IMR-90 (cell line): ENCODE results near the gene SPPL3. TPM values are rescaled to one million over a fixed set of nuclear protein-coding genes. Genes with fewer than 3 reads are reported as not detected.

Experiments
- ATAC-seq: fragments of 200-7000 bp; cut with Tn5 transposase; 2 replicates; pipeline ENCODE4 v1.9.1; 2020; ENCODE audit warnings: low read depth, mild to moderate bottlenecking, moderate library complexity
- BruUV-seq: library from RNA; stranded (reverse); fragments of 400-500 nt; replicated peaks from 2 replicates; lab custom pipeline; 2021; lab: Mats Ljungman, UMichigan
- CTCF ChIA-PET: fragments of 300-600 bp; formaldehyde crosslinking; extraction: SDS; loops from one replicate; lab custom pipeline; 2021; ENCODE audit warnings: antibody characterized with exemption; lab: Yijun Ruan, JAX
- POLR2A ChIA-PET: fragments of 300-600 bp; sonication (Branson Sonifier 250); formaldehyde crosslinking; loops from one replicate; lab custom pipeline; 2022; ENCODE audit warnings: antibody characterized with exemption; ENCODE audit not compliant: unreplicated experiment; lab: Charles Lee
- DNase-seq: peaks from one replicate; pipeline ENCODE4 v3.0.0; 2013
- H2AFZ ChIP-seq: replicated peaks from 2 replicates; pipeline ENCODE3; 2013; ENCODE audit warnings: low read length, mild to moderate bottlenecking; ENCODE audit not compliant: poor library complexity
- H2AK5ac ChIP-seq: 2 replicates; pipeline ENCODE4 v1.6.1; 2013; ENCODE audit warnings: low read depth, low read length, inconsistent platforms
- H2AK9ac ChIP-seq: replicated peaks from 2 replicates; pipeline ENCODE3; 2013; ENCODE audit warnings: mild to moderate bottlenecking, low read depth, low read length, moderate library complexity; ENCODE audit not compliant: poor library complexity
- H2BK120ac ChIP-seq: 2 replicates; pipeline ENCODE4 v1.6.1; 2013; ENCODE audit warnings: low read depth, low read length, inconsistent platforms
- H2BK15ac ChIP-seq: 3 replicates; pipeline ENCODE4 v1.6.1; 2013; ENCODE audit warnings: low read depth, low read length, inconsistent platforms
- H2BK20ac ChIP-seq: 2 replicates; pipeline ENCODE4 v1.6.1; 2013; ENCODE audit warnings: low read depth, mild to moderate bottlenecking, inconsistent platforms, low read length, moderate library complexity
- H2BK5ac ChIP-seq: 2 replicates; pipeline ENCODE4 v1.6.1; 2013; ENCODE audit warnings: mild to moderate bottlenecking, low read depth, low read length, inconsistent platforms; ENCODE audit not compliant: poor library complexity, severe bottlenecking
- H3K14ac ChIP-seq: replicated peaks from 2 replicates; pipeline ENCODE4 v1.6.1; 2013; ENCODE audit warnings: low read depth, low read length, inconsistent platforms
- H3K18ac ChIP-seq: 2 replicates; pipeline ENCODE4 v1.6.1; 2013; ENCODE audit warnings: low read depth, low read length, control low read depth
- H3K23ac ChIP-seq: 2 replicates; pipeline ENCODE4 v1.6.1; 2013; ENCODE audit warnings: low read depth, low read length, inconsistent platforms
- H3K27ac ChIP-seq: 2 replicates; pipeline ENCODE4 v1.5.1; 2013; ENCODE audit warnings: mild to moderate bottlenecking, control low read depth, low read length; ENCODE audit not compliant: insufficient read depth
- H3K27me3 ChIP-seq: 2 replicates; pipeline ENCODE4 v1.6.1; 2013; ENCODE audit warnings: low read length; ENCODE audit not compliant: control insufficient read depth, insufficient read depth
- H3K36me3 ChIP-seq: 2 replicates; pipeline ENCODE4 v1.6.1; 2013; ENCODE audit warnings: low read length, mixed read lengths; ENCODE audit not compliant: control insufficient read depth, insufficient read depth
- H3K4ac ChIP-seq: 2 replicates; pipeline ENCODE4 v1.6.1; 2013; ENCODE audit warnings: low read depth, low read length, inconsistent platforms
- H3K4me1 ChIP-seq: 2 replicates; pipeline ENCODE4 v1.6.1; 2013; ENCODE audit warnings: low read length, mixed read lengths; ENCODE audit not compliant: control insufficient read depth, insufficient read depth
- H3K4me2 ChIP-seq: 2 replicates; pipeline ENCODE4 v1.6.1; 2013; ENCODE audit warnings: low read depth, mild to moderate bottlenecking, control low read depth, low read length, moderate library complexity
- H3K4me3 ChIP-seq: 2 replicates; pipeline ENCODE4 v1.5.1; 2013; ENCODE audit warnings: low read depth, mild to moderate bottlenecking, control low read depth, low read length, moderate library complexity; ENCODE audit not compliant: insufficient read depth
- H3K56ac ChIP-seq: 2 replicates; pipeline ENCODE4 v1.6.1; 2013; ENCODE audit warnings: low read length, inconsistent platforms; ENCODE audit not compliant: insufficient read depth; ENCODE audit errors: extremely low read depth
- H3K79me1 ChIP-seq, 2 experiments: 2 replicates each; pipeline ENCODE4 v1.6.1; 2013; ENCODE audit warnings: low read length in 2 of 2, inconsistent platforms in 1 of 2, low read depth in 1 of 2
- H3K9ac ChIP-seq: 2 replicates; pipeline ENCODE4 v1.6.1; 2013; ENCODE audit warnings: low read depth, low read length, control low read depth
- H3K9me1 ChIP-seq: 2 replicates; pipeline ENCODE4 v1.6.1; 2013; ENCODE audit warnings: low read length, inconsistent platforms; ENCODE audit not compliant: insufficient read depth
- H3K9me3 ChIP-seq: 2 replicates; pipeline ENCODE4 v1.6.1; 2013; ENCODE audit warnings: low read length; ENCODE audit not compliant: control insufficient read depth, insufficient read depth
- H4K20me1 ChIP-seq: 2 replicates; pipeline ENCODE4 v1.6.1; 2013; ENCODE audit warnings: low read length, inconsistent platforms; ENCODE audit not compliant: insufficient read depth
- H4K5ac ChIP-seq: 2 replicates; pipeline ENCODE4 v1.6.1; 2013; ENCODE audit warnings: mild to moderate bottlenecking, low read depth, low read length, control low read depth
- H4K8ac ChIP-seq, 2 experiments: 2 replicates each; pipeline ENCODE4 v1.6.1; 2013; ENCODE audit warnings: low read depth in 2 of 2, low read length in 2 of 2, control low read depth in 1 of 2, inconsistent platforms in 1 of 2
- H4K91ac ChIP-seq: 2 replicates; pipeline ENCODE4 v1.6.1; 2013; ENCODE audit warnings: low read depth, low read length, inconsistent platforms; ENCODE audit not compliant: insufficient read depth
- CHD1 ChIP-seq: IDR thresholded peaks from 2 replicates; pipeline ENCODE4 v1.6.1; 2012; ENCODE audit warnings: low read depth, low read length, improper control_type of control experiment
- NFE2L2 ChIP-seq: fragments of 150-350 bp; IDR thresholded peaks from 2 replicates; pipeline ENCODE4 v1.6.1; 2016; ENCODE audit warnings: low read depth, mild to moderate bottlenecking, low read length
- RCOR1 ChIP-seq: IDR thresholded peaks from 2 replicates; pipeline ENCODE4 v1.6.1; 2012; ENCODE audit warnings: mild to moderate bottlenecking, low read length, improper control_type of control experiment; ENCODE audit not compliant: insufficient replicate concordance
- WGBS, 2 experiments: methylation state at CpG; one replicate each; pipeline versions ENCODE4 v1.1.5 to v1.1.7; 2013; ENCODE audit warnings: missing lambda C conversion rate in 2 of 2; ENCODE audit not compliant: insufficient read length in 1 of 2; ENCODE audit errors: extremely low coverage in 2 of 2; 5-methylcytosine and 5-hydroxymethylcytosine counted together
- dilution Hi-C: fragments of 300-500 bp; cut with HindIII; formaldehyde crosslinking; loops from one replicate; pipeline ENCODE4 v1.14.3; 2018; ENCODE audit warnings: low sequenced_read_pairs; ENCODE audit not compliant: unreplicated experiment
- in situ Hi-C: fragments of 300-500 bp; cut with MboI; formaldehyde crosslinking; loops from 3 replicates; pipeline ENCODE4 v1.14.3; 2019; ENCODE audit warnings: low sequenced_read_pairs, inconsistent platforms, mixed read lengths
- intact Hi-C: fragments of 100-400 bp; cut with micrococcal nuclease; formaldehyde crosslinking; loops from 2 replicates; pipeline ENCODE4 v1.10.0; 2022
- polyA plus RNA-seq, 3 experiments: library from polyadenylated mRNA; depleted of rRNA; stranded (reverse); fragments of >200 nt; gene quantifications; 2 replicates each; pipeline ENCODE4 v1.2.3, GENCODE V29; 2012; ENCODE audit warnings: low replicate concordance in 1 of 3
- total RNA-seq: library from RNA; depleted of rRNA; stranded (reverse); fragments of >200 nt; gene quantifications from 2 replicates; pipeline ENCODE4 v1.2.3, GENCODE V29; 2012
- TF ChIP-seq, protein P1 (sequence below): fragments of 150-350 bp; IDR thresholded peaks from 2 replicates; pipeline ENCODE4 v1.6.1; 2017; ENCODE audit warnings: mild to moderate bottlenecking, antibody characterized with exemption, low read length, low read depth

The SPPL3 gene
- total and polyA plus RNA-seq, 2 of the 4 experiments (the other 2 are of a cell fraction): 1.6 to 18.0 TPM

GRCh38 chr12:120930032-120930431 lies 25.9 kb upstream of the SPPL3 start:
- Histone ChIP-seq H3K27me3 (no peaks in the 10 kb centered on the region; the same call in 1 of the 2 replicates), H4K8ac (no peak overlapping the region), H3K36me3 (no peaks in the 10 kb centered on the region), H3K79me1 (no peaks in the 10 kb centered on the region), H3K4me3 (no peak overlapping the region), H3K9me3 (no peaks in the 10 kb centered on the region), H2BK15ac (no peak overlapping the region), H3K9me1 (no peaks in the 10 kb centered on the region), H2BK20ac (no peak overlapping the region), H3K18ac (no peak overlapping the region), H3K27ac (no peak overlapping the region), H2BK5ac (no peak overlapping the region), H4K20me1 (no peaks in the 10 kb centered on the region), H4K91ac (no peak overlapping the region), H3K4me1 (no peaks in the 10 kb centered on the region), H2AK5ac (no peak overlapping the region), H3K9ac (no peak overlapping the region), H3K4ac (no peak overlapping the region), H3K4me2 (no peak overlapping the region), H3K14ac (no peak overlapping the region), H2BK120ac (no peak overlapping the region), H2AK9ac (no peak overlapping the region), H2AFZ (no peak overlapping the region), H3K56ac (no peak overlapping the region), H3K23ac (no peak overlapping the region), H4K5ac (no peak overlapping the region)
- BruUV-seq: no TSS peak
- WGBS, 2 experiments: 86% methylated on average over 1 of the region's 5 CpGs; no CpG with 5 or more reads in 1 of the 2 experiments
- DNase-seq (no peak), ATAC-seq (no peak)
- TF ChIP-seq CHD1 (no peak), NFE2L2 (no peak), RCOR1 (no peak)
- TF ChIP-seq, protein P1, sequence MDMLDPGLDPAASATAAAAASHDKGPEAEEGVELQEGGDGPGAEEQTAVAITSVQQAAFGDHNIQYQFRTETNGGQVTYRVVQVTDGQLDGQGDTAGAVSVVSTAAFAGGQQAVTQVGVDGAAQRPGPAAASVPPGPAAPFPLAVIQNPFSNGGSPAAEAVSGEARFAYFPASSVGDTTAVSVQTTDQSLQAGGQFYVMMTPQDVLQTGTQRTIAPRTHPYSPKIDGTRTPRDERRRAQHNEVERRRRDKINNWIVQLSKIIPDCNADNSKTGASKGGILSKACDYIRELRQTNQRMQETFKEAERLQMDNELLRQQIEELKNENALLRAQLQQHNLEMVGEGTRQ: no peak
- ChIA-PET POLR2A (no interaction called here), CTCF (no interaction called here)
- intact Hi-C loops: no loop called here
- dilution Hi-C loops: no loop called here
- in situ Hi-C loops: no loop called here
